Measurements from ENCODE around the gene DDAH2. TPM values are rescaled to one million over a fixed set of nuclear protein-coding genes. Genes with fewer than 3 reads are reported as not detected.

DDAH2 gene
- total RNA-seq, 1 donor from 2014 or later: 4.8 TPM

DNA sequence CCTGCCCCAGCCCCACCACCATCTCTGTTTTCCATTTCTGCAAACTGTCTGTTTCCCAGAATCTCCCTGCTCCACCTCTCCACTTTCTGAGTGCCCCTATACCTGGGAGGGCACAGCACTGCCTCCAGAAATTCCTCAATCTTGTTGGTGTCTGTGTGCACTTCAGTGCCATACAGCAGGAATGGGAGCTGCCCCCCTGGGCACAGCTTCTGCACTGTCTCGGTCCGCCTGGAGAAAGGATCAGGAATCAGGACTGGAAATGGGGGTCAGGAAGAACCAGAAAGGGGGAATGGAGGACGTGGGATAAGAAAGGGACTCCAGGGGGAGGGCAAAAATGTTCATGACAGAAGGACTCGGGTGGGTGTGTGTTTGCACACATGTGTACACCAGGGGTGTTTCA, 4.6 kb upstream of the DDAH2 start:
- Mint-ChIP-seq H3K4me3 (peak overlapping the region; percentile 98), H3K4me1 (peaks cover 57% of the 10 kb centered on the region)

GRCh38 chr6:31732029-31732428, 2.9 kb upstream of the DDAH2 start:
- Mint-ChIP-seq H3K4me3 (no peak overlapping the region), H3K27ac (no peak overlapping the region), H3K9me3 (no peaks in the 10 kb centered on the region), H3K4me1 (peaks cover 53% of the 10 kb centered on the region), H3K36me3 (ENCODE audit: low read depth) (peaks cover 56% of the 10 kb centered on the region), H3K27me3 (no peaks in the 10 kb centered on the region)
- no peak for DNase-seq
- intact Hi-C loops (cut with micrococcal nuclease): loop anchor here (10.0 kb wide), 2 partner anchors 1473 to 1583 kb away; partner anchors contain the start of genes HSD17B8, RING1, RXRB and SLC39A7

More for the DNA sequence above, 4.6 kb upstream of the DDAH2 start:
- Mint-ChIP-seq H3K36me3 (ENCODE audit: low read depth) (peaks cover 48% of the 10 kb centered on the region), H3K27me3 (no peaks in the 10 kb centered on the region), H3K9me3 (no peaks in the 10 kb centered on the region), H3K27ac (peak overlapping the region; percentile 59)
- no peak for DNase-seq
- intact Hi-C loops (cut with micrococcal nuclease): loop anchor here (2.0 to 10.0 kb wide), 3 partner anchors 101 to 1581 kb away; partner anchors contain the start of genes HSD17B8, RING1, RXRB and SLC39A7

DNA sequence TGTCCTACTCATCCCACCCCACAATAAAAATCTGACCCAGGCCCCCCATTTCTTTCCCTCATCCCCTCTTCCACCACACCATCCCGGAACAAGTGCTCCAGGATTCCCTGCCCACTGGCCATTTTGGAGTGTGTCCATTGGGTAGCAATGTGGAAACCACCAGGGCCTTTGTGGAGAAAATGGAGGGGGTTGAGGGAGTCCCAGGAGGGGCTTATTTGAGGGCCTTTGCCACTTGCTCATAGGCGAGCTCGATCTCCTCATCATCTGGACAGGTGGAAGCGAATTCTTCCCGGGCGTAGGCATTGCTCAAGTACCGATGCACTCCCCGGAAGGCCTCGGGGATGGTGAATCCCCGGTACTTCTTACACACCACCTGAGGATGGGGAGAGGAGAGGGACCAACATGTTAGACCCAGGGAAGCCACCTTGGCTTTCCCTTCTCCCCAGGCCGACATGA, 1.6 kb upstream of the DDAH2 start:
- Mint-ChIP-seq H3K36me3 (ENCODE audit: low read depth) (peaks cover 56% of the 10 kb centered on the region), H3K4me1 (peaks cover 62% of the 10 kb centered on the region), H3K27ac (no peak overlapping the region), H3K9me3 (no peaks in the 10 kb centered on the region), H3K27me3 (no peaks in the 10 kb centered on the region), H3K4me3 (peak overlapping the region; percentile 97)
- intact Hi-C loops (cut with micrococcal nuclease): loop anchor here (10.0 kb wide), 2 partner anchors 1474 to 1584 kb away; partner anchors contain the start of genes HSD17B8, RING1, RXRB and SLC39A7
- DNase-seq: peak; percentile 61

DNA sequence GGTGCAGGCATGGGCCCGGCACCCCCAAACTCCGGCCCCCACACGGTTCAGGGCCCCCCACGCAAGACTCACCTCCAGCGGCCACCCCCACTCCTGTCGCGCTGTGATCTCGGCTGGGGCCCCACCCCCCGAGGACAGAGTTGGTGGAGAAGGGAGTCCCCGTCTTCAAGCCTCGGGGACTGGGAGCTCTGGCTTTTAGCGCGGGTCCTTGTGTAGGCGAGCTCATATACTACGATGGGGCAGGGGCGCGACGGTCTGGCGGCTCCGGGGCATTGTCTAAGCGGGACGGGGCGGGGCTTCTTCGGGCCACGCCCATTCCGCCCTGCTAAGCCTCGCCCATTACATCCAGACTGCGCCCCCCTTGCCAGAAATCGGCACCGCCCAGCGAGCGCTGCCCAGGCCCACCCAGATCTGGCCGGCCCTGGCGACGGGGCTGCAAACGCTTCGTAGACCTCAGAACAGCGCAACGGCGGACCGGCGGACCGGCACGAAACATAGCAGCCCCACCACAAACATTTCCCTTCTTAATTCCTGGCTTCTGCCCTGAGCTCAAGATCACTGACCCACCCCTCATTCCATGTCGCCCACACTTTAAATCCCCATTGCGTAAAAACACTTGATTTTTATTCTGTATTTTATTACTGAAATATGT, 1.0 kb upstream of the DDAH2 start:
- Mint-ChIP-seq H3K27me3 (no peaks in the 10 kb centered on the region), H3K36me3 (ENCODE audit: low read depth) (peaks cover 54% of the 10 kb centered on the region), H3K27ac (peak overlapping the region; percentile 58), H3K4me1 (peaks cover 64% of the 10 kb centered on the region), H3K4me3 (peak overlapping the region; percentile 97), H3K9me3 (no peaks in the 10 kb centered on the region)
- peak; percentile 92 for DNase-seq
- intact Hi-C loops (cut with micrococcal nuclease): loop anchor here (1.0 to 10.0 kb wide), 5 partner anchors 8 to 1585 kb away; partner anchors contain the start of genes HSD17B8, RING1, RXRB and SLC39A7

GRCh38 chr6:31729515-31729978, 448 bp upstream of the DDAH2 start:
- peak overlapping the region; percentile 74 for H3K27ac Mint-ChIP-seq
- peaks cover 48% of the 10 kb centered on the region for H3K36me3 Mint-ChIP-seq (ENCODE audit: low read depth)

GRCh38 chr6:31727717-31728671, 1.1 kb downstream of the DDAH2 start:
- Mint-ChIP-seq H3K9me3 (no peaks in the 10 kb centered on the region), H3K36me3 (ENCODE audit: low read depth) (peaks cover 34% of the 10 kb centered on the region), H3K4me1 (peaks cover 50% of the 10 kb centered on the region), H3K4me3 (peak overlapping the region; percentile 97), H3K27ac (peak overlapping the region; percentile 69), H3K27me3 (no peaks in the 10 kb centered on the region)
- peak; percentile 73 for DNase-seq
- intact Hi-C loops (cut with micrococcal nuclease): loop anchor here (2.0 kb wide), 3 partner anchors 25 to 67 kb away; partner anchors contain the start of genes ABHD16A and VARS1

More at GRCh38 chr6:31729515-31729978, 448 bp upstream of the DDAH2 start:
- no peaks in the 10 kb centered on the region for H3K9me3 Mint-ChIP-seq
- peak; percentile 93 for DNase-seq
- intact Hi-C loops (cut with micrococcal nuclease): loop anchor here (1.0 to 2.0 kb wide), 3 partner anchors 9 to 65 kb away; partner anchors contain the start of gene VARS1
- H3K4me3 Mint-ChIP-seq: peak overlapping the region; percentile 97
- no peaks in the 10 kb centered on the region for H3K27me3 Mint-ChIP-seq
- H3K4me1 Mint-ChIP-seq: peaks cover 64% of the 10 kb centered on the region

GRCh38 chr6:31727034-31727716, 1.9 kb downstream of the DDAH2 start:
- no peaks in the 10 kb centered on the region for H3K9me3 Mint-ChIP-seq
- peaks cover 32% of the 10 kb centered on the region for H3K36me3 Mint-ChIP-seq (ENCODE audit: low read depth)
- DNase-seq: no peak
- no peaks in the 10 kb centered on the region for H3K27me3 Mint-ChIP-seq
- intact Hi-C loops (cut with micrococcal nuclease): loop anchor here (2.0 kb wide), 1 partner anchor 24 kb away; the partner anchor contains the start of gene ABHD16A
- peak overlapping the region; percentile 68 for H3K4me3 Mint-ChIP-seq
- peaks cover 51% of the 10 kb centered on the region for H3K4me1 Mint-ChIP-seq
- H3K27ac Mint-ChIP-seq: peak overlapping the region; percentile 69

DNA sequence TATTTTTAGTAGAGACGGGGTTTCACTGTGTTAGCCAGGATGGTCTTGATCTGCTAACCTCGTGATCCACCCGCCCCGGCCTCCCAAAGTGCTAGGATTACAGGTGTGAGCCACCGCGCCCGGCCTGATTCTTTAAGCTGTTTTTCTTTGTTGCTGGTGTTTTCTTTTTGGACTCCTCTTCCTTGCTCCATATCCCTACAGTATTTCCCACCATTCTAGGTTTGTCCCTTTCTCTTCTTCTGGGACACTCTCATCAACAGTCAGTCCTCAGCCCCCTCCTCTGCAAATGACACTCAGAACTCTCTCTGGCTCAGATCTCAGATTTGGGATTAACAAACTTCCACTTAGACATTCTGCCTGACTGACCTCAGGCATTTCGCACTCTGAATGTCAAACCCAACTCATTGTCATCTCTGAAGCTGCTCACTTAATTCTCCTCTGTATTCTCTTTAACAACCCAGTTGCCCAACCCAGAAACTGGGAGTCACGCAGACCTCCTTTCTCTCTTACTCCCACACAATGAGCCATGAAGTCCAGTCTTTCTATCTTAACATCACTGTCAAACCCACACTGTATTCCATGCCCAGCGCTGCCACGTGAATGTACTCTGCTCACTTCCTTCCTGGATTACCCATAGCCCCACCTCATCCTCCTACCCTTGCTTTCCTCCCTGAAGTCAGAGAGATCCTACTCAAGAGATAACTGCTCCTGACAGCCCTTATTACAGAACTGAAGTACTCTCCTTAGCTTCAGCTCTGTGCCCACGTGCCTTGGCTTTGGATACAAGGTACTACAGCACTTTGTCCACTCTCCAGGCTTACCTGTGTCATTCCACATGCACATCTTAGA, 3.4 kb downstream of the DDAH2 start:
- no peak overlapping the region for H3K4me3 Mint-ChIP-seq
- peak overlapping the region; percentile 67 for H3K27ac Mint-ChIP-seq
- intact Hi-C loops (cut with micrococcal nuclease): loop anchor here (2.0 kb wide), 1 partner anchor 23 kb away; the partner anchor contains the start of gene ABHD16A
- no peaks in the 10 kb centered on the region for H3K9me3 Mint-ChIP-seq
- DNase-seq: no peak
- peaks cover 4% of the 10 kb centered on the region for H3K27me3 Mint-ChIP-seq
- peaks cover 45% of the 10 kb centered on the region for H3K4me1 Mint-ChIP-seq
- H3K36me3 Mint-ChIP-seq (ENCODE audit: low read depth): peaks cover 24% of the 10 kb centered on the region

- Mint-ChIP-seq H3K36me3 (ENCODE audit: low read depth) (peaks cover 18% of the 10 kb centered on the region), H3K27me3 (peaks cover 4% of the 10 kb centered on the region), H3K4me3 (no peak overlapping the region), H3K9me3 (no peaks in the 10 kb centered on the region), H3K27ac (no peak overlapping the region), H3K4me1 (peaks cover 36% of the 10 kb centered on the region)
- intact Hi-C loops (cut with micrococcal nuclease): no loop called here
- DNase-seq: no peak
Observed at GRCh38 chr6:31723980-31724691, 5.0 kb downstream of the DDAH2 start.

- no peak within 1 kb of the TSS for H3K4me3 Mint-ChIP-seq
- no peaks in the 10 kb centered on the region for H3K9me3 Mint-ChIP-seq
- no peak within 1 kb of the TSS for H3K27ac Mint-ChIP-seq
- DNase-seq: no peak
- peaks cover 31% of the 10 kb centered on the region for H3K4me1 Mint-ChIP-seq
- peaks cover 4% of the 10 kb centered on the region for H3K27me3 Mint-ChIP-seq
- intact Hi-C loops (cut with micrococcal nuclease): no loop called here
- H3K36me3 Mint-ChIP-seq (ENCODE audit: low read depth): peaks cover 18% of the 10 kb centered on the region
Observed at GRCh38 chr6:31723245-31723979, 5.7 kb downstream of the DDAH2 start, which contains the start of gene MPIG6B. Gene MPIG6B, plus strand, starts transcription at chr6:31723373. Its CDS starts 11 bp downstream, at chr6:31723384.

DNA sequence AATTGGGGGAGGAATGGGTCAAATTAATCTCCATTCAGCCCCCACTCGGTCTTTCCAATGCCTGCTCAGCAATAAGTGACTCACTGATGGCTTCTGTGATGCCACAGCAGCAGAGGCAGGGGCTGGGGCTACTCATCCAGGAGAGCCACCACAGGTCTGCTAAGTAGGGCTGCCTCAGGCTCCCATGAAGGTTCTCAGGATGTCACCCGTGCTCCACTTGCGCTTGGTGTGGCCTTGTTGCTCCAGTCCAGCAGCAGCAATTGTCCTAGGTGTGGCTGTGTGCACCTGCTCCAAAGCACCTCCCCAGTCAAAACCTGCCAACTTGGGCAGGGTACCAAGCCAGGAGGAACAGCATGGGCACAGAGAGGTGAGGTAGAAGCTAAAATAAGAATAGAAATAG, 6.9 kb downstream of the DDAH2 start:
- no peaks in the 10 kb centered on the region for H3K9me3 Mint-ChIP-seq
- no peak overlapping the region for H3K27ac Mint-ChIP-seq
- H3K36me3 Mint-ChIP-seq (ENCODE audit: low read depth): peaks cover 12% of the 10 kb centered on the region
- intact Hi-C loops (cut with micrococcal nuclease): no loop called here
- H3K27me3 Mint-ChIP-seq: peaks cover 4% of the 10 kb centered on the region
- no peak overlapping the region for H3K4me3 Mint-ChIP-seq
- DNase-seq: no peak
- H3K4me1 Mint-ChIP-seq: peaks cover 23% of the 10 kb centered on the region
